WTC11 (cell line): ENCODE measurements around the gene SIGLEC10. TPM values are rescaled to one million over a fixed set of nuclear protein-coding genes. Genes with fewer than 3 reads are reported as not detected.

Experiments used
- ATAC-seq: fragments of 200-7000 bp; cut with Tn5 transposase; 2 replicates; pipeline ENCODE4 v1.10.0; 2021; ENCODE audit warnings: mild to moderate bottlenecking, moderate library complexity
- CTCF ChIA-PET: fragments of 300-600 bp; sonication (Branson Sonifier 250); formaldehyde crosslinking; loops from one replicate; lab custom pipeline; 2021; ENCODE audit warnings: antibody characterized with exemption; lab: Charles Lee
- POLR2A ChIA-PET: fragments of 350-600 bp; sonication (Branson Sonifier 250); formaldehyde crosslinking; loops from one replicate; lab custom pipeline; 2021; ENCODE audit warnings: antibody characterized with exemption; lab: Charles Lee
- DNase-seq: peaks from one replicate; pipeline ENCODE4 v3.0.0; 2021; ENCODE audit warnings: low spot score
- H3K27ac Mint-ChIP-seq: 2 replicates; pipeline ENCODE4 v1.8.0; 2021; ENCODE audit warnings: mixed read lengths
- H3K27me3 Mint-ChIP-seq: 2 replicates; pipeline ENCODE4 v1.8.0; 2021; ENCODE audit warnings: low read depth, mild to moderate bottlenecking, moderate library complexity, mixed read lengths
- H3K36me3 Mint-ChIP-seq: 2 replicates; pipeline ENCODE4 v1.8.0; 2021; ENCODE audit warnings: mixed read lengths
- H3K4me1 Mint-ChIP-seq: 2 replicates; pipeline ENCODE4 v1.8.0; 2022; ENCODE audit warnings: mixed read lengths
- H3K4me3 Mint-ChIP-seq: 2 replicates; pipeline ENCODE4 v1.8.0; 2021; ENCODE audit warnings: mild to moderate bottlenecking, moderate library complexity, mixed read lengths
- H3K9me3 Mint-ChIP-seq: 2 replicates; pipeline ENCODE4 v1.8.0; 2021; ENCODE audit warnings: mixed read lengths
- AFF4 ChIP-seq: sonication (generic); formaldehyde crosslinking; IDR thresholded peaks from 2 replicates; pipeline ENCODE4 v1.8.1; 2023; ENCODE audit warnings: mild to moderate bottlenecking, missing genetic modification reagents, borderline replicate concordance
- CTCF ChIP-seq: fragments of 200-600 bp; IDR thresholded peaks from 2 replicates; pipeline ENCODE4 v1.8.0; 2022; ENCODE audit warnings: antibody characterized with exemption
- FOXJ3 ChIP-seq: sonication (generic); formaldehyde crosslinking; IDR thresholded peaks from 2 replicates; pipeline ENCODE4 v1.9.0; 2021; ENCODE audit warnings: missing genetic modification reagents, mild to moderate bottlenecking, borderline replicate concordance
- FOXP4 ChIP-seq: sonication (generic); formaldehyde crosslinking; IDR thresholded peaks from 2 replicates; pipeline ENCODE4 v1.8.0; 2022; ENCODE audit warnings: mild to moderate bottlenecking, missing genetic modification reagents
- GRHL2 ChIP-seq: fragments of 250-450 bp; sonication (Bioruptor Pico); IDR thresholded peaks from 2 replicates; pipeline ENCODE4 v1.8.0; 2022; ENCODE audit warnings: mild to moderate bottlenecking, moderate library complexity; ENCODE audit not compliant: insufficient replicate concordance, severe bottlenecking
- HMGA2 ChIP-seq: fragments of 250-450 bp; sonication (Bioruptor Pico); IDR thresholded peaks from 2 replicates; pipeline ENCODE4 v1.4.0; 2021; ENCODE audit warnings: mild to moderate bottlenecking, moderate library complexity
- IRF2 ChIP-seq: sonication (generic); formaldehyde crosslinking; IDR thresholded peaks from 2 replicates; pipeline ENCODE4 v1.8.0; 2022; ENCODE audit warnings: low read depth, missing genetic modification reagents, borderline replicate concordance
- JAZF1 ChIP-seq: fragments of 250-450 bp; sonication (Bioruptor Pico); IDR thresholded peaks from 2 replicates; pipeline ENCODE4 v1.9.0; 2021; ENCODE audit warnings: moderate library complexity, mild to moderate bottlenecking, inconsistent platforms
- KAT7 ChIP-seq: sonication (generic); formaldehyde crosslinking; IDR thresholded peaks from 2 replicates; pipeline ENCODE4 v1.8.1; 2023; ENCODE audit warnings: missing genetic modification reagents, mild to moderate bottlenecking, borderline replicate concordance
- MLX ChIP-seq: sonication (generic); formaldehyde crosslinking; IDR thresholded peaks from 2 replicates; pipeline ENCODE4 v1.8.1; 2023; ENCODE audit warnings: mild to moderate bottlenecking, missing genetic modification reagents, moderate library complexity
- NFYB ChIP-seq: sonication (generic); formaldehyde crosslinking; conservative IDR thresholded peaks from 2 replicates; pipeline ENCODE4 v1.8.0; 2022; ENCODE audit warnings: low read depth, missing genetic modification reagents
- NR3C1 ChIP-seq: sonication (generic); formaldehyde crosslinking; conservative IDR thresholded peaks from 2 replicates; pipeline ENCODE4 v1.8.1; 2023; ENCODE audit warnings: low read depth, mild to moderate bottlenecking, missing genetic modification reagents
- RORB ChIP-seq: fragments of 250-450 bp; sonication (Bioruptor Pico); IDR thresholded peaks from 2 replicates; pipeline ENCODE4 v1.9.0; 2021; ENCODE audit warnings: mild to moderate bottlenecking
- SOX15 ChIP-seq: fragments of 250-450 bp; sonication (Bioruptor Pico); IDR thresholded peaks from 2 replicates; pipeline ENCODE4 v1.9.0; 2021; ENCODE audit warnings: mild to moderate bottlenecking
- SP1 ChIP-seq: sonication (generic); formaldehyde crosslinking; conservative IDR thresholded peaks from 2 replicates; pipeline ENCODE4 v1.8.1; 2022; ENCODE audit warnings: missing genetic modification reagents
- USF2 ChIP-seq: sonication (generic); formaldehyde crosslinking; IDR thresholded peaks from 2 replicates; pipeline ENCODE4 v1.8.1; 2023; ENCODE audit warnings: mild to moderate bottlenecking, missing genetic modification reagents, moderate library complexity
- ZNF138 ChIP-seq: sonication (generic); formaldehyde crosslinking; conservative IDR thresholded peaks from 2 replicates; pipeline ENCODE4 v1.8.1; 2022; ENCODE audit warnings: mild to moderate bottlenecking, moderate library complexity, missing genetic modification reagents
- ZNF396 ChIP-seq: fragments of 250-450 bp; sonication (Bioruptor Pico); IDR thresholded peaks from 2 replicates; pipeline ENCODE4 v1.8.0; 2021; ENCODE audit warnings: mild to moderate bottlenecking, moderate library complexity, borderline replicate concordance
- ZNF416 ChIP-seq: fragments of 250-450 bp; sonication (Bioruptor Pico); IDR thresholded peaks from 2 replicates; pipeline ENCODE4 v1.9.0; 2021; ENCODE audit warnings: mild to moderate bottlenecking, inconsistent platforms
- total RNA-seq: library from RNA; stranded (reverse); gene quantifications from 3 replicates; pipeline ENCODE4 v1.2.3, GENCODE V29; 2021
- TF ChIP-seq, protein P1 (sequence below): fragments of 250-450 bp; sonication (Bioruptor Pico); IDR thresholded peaks from 2 replicates; pipeline ENCODE4 v1.9.0; 2021; ENCODE audit warnings: moderate library complexity, mild to moderate bottlenecking, inconsistent platforms, borderline replicate concordance
- TF ChIP-seq, protein P2 (sequence below): sonication (generic); formaldehyde crosslinking; IDR thresholded peaks from 2 replicates; pipeline ENCODE4 v1.8.1; 2022; ENCODE audit warnings: mild to moderate bottlenecking, missing genetic modification reagents, moderate library complexity, borderline replicate concordance
- TF ChIP-seq, protein P3 (sequence below): fragments of 250-450 bp; sonication (Bioruptor Pico); IDR thresholded peaks from 2 replicates; pipeline ENCODE4 v1.9.0; 2021; ENCODE audit warnings: mild to moderate bottlenecking

The SIGLEC10 gene
- total RNA-seq, 1 experiment from 2014 or later: not detected

- TF ChIP-seq KAT7 (CRISPR knock-in tag) (no peak), NR3C1 (CRISPR knock-in tag) (no peak), HMGA2 (CRISPR knock-in tag) (no peak), FOXJ3 (CRISPR knock-in tag) (no peak), GRHL2 (CRISPR knock-in tag) (no peak), FOXP4 (CRISPR knock-in tag) (no peak)
- TF ChIP-seq, protein P1, sequence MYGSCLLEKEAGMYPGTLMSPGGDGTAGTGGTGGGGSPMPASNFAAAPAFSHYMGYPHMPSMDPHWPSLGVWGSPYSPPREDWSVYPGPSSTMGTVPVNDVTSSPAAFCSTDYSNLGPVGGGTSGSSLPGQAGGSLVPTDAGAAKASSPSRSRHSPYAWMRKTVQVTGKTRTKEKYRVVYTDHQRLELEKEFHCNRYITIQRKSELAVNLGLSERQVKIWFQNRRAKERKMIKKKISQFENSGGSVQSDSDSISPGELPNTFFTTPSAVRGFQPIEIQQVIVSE (CRISPR knock-in tag): no peak
- TF ChIP-seq, protein P2, sequence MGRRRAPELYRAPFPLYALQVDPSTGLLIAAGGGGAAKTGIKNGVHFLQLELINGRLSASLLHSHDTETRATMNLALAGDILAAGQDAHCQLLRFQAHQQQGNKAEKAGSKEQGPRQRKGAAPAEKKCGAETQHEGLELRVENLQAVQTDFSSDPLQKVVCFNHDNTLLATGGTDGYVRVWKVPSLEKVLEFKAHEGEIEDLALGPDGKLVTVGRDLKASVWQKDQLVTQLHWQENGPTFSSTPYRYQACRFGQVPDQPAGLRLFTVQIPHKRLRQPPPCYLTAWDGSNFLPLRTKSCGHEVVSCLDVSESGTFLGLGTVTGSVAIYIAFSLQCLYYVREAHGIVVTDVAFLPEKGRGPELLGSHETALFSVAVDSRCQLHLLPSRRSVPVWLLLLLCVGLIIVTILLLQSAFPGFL: no peak
- TF ChIP-seq, protein P3, sequence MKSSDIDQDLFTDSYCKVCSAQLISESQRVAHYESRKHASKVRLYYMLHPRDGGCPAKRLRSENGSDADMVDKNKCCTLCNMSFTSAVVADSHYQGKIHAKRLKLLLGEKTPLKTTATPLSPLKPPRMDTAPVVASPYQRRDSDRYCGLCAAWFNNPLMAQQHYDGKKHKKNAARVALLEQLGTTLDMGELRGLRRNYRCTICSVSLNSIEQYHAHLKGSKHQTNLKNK (CRISPR knock-in tag): no peak
- peaks cover 42% of the 10 kb centered on the region for H3K9me3 Mint-ChIP-seq
- ATAC-seq (no peak), DNase-seq (no peak)
- H3K4me1 Mint-ChIP-seq: no peaks in the 10 kb centered on the region
- peaks cover 67% of the 10 kb centered on the region for H3K27me3 Mint-ChIP-seq
- POLR2A ChIA-PET: no interaction called here
- H3K27ac Mint-ChIP-seq: no peak overlapping the region; the same call in 1 of the 2 replicates
- CTCF ChIA-PET: interaction anchor here (0.7 kb wide), 1 partner anchor 208 kb away, joined by 3 read pairs; no protein-coding TSS in a partner anchor
- H3K4me3 Mint-ChIP-seq: no peak overlapping the region
- H3K36me3 Mint-ChIP-seq: peaks cover 5% of the 10 kb centered on the region; the same call in 1 of the 2 replicates
Measured at GRCh38 chr19:51448411-51449016, 31.1 kb upstream of the SIGLEC10 start.

DNA sequence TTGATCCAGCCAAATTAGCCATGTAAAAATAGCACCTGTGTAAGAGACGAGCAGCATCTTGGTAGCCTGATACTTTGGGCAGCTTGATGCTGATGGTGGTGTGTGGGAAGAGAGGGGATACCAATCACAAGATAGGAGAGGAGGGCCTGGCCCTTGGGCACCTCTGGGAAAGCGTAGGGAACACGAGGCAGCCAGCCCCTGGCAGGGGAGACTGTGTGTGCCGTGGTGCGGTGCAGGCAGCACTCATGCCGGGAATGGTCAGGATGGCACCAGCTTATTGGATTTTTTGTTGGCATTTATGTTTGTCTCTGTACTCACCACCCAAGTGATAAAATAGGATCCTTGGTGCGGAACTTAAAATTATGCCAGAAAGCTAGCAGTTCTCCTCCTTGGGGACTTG is 30.6 kb upstream of the SIGLEC10 start:
- peaks cover 42% of the 10 kb centered on the region for H3K9me3 Mint-ChIP-seq
- CTCF ChIA-PET: interaction anchor here (1.2 to 1.3 kb wide), 2 partner anchors 9 to 26 kb away, joined by 3 read pairs; no protein-coding TSS in a partner anchor
- no peak for DNase-seq
- no peak for ATAC-seq
- no peak overlapping the region; the same call in 1 of the 2 replicates for H3K27ac Mint-ChIP-seq
- peaks cover 5% of the 10 kb centered on the region; the same call in 1 of the 2 replicates for H3K36me3 Mint-ChIP-seq
- H3K27me3 Mint-ChIP-seq: peaks cover 68% of the 10 kb centered on the region
- no peak for TF ChIP-seq KAT7 (CRISPR knock-in tag)
- no peak for TF ChIP-seq IRF2 (CRISPR knock-in tag)
- TF ChIP-seq RORB (CRISPR knock-in tag): no peak
- no peak for TF ChIP-seq MLX (CRISPR knock-in tag)
- TF ChIP-seq CTCF: no peak
- TF ChIP-seq USF2 (CRISPR knock-in tag): no peak
- no peak for TF ChIP-seq ZNF396 (CRISPR knock-in tag)
- no peak for TF ChIP-seq ZNF416 (CRISPR knock-in tag)
- TF ChIP-seq ZNF138 (CRISPR knock-in tag): no peak
- TF ChIP-seq GRHL2 (CRISPR knock-in tag): no peak
- no peak for TF ChIP-seq SOX15 (CRISPR knock-in tag)
- TF ChIP-seq NFYB (CRISPR knock-in tag): no peak
- no peak for TF ChIP-seq JAZF1
- TF ChIP-seq SP1 (CRISPR knock-in tag): no peak
- no peak for TF ChIP-seq AFF4 (CRISPR knock-in tag)
- H3K4me3 Mint-ChIP-seq: no peak overlapping the region
- H3K4me1 Mint-ChIP-seq: no peaks in the 10 kb centered on the region
- POLR2A ChIA-PET: no interaction called here
